SK-N-MC (cell line): ENCODE data around the gene RALGAPA2.

Source experiments
- EZH2 ChIP-seq: fragments of 200-600 bp; sonication (generic); IDR thresholded peaks from one replicate; pipeline ENCODE4 v1.6.1; 2017; ENCODE audit warnings: antibody characterized with exemption
- FOXP2 ChIP-seq: optimal IDR thresholded peaks from 2 replicates; pipeline ENCODE3; 2011; ENCODE audit warnings: mild to moderate bottlenecking, moderate library complexity; ENCODE audit not compliant: insufficient read depth; ENCODE audit errors: extremely low read length, control extremely low read depth
- POLR2AphosphoS5 ChIP-seq: IDR thresholded peaks from 2 replicates; pipeline ENCODE4 v1.6.1; 2012; ENCODE audit warnings: mild to moderate bottlenecking, low read depth, low read length, borderline replicate concordance

DNA sequence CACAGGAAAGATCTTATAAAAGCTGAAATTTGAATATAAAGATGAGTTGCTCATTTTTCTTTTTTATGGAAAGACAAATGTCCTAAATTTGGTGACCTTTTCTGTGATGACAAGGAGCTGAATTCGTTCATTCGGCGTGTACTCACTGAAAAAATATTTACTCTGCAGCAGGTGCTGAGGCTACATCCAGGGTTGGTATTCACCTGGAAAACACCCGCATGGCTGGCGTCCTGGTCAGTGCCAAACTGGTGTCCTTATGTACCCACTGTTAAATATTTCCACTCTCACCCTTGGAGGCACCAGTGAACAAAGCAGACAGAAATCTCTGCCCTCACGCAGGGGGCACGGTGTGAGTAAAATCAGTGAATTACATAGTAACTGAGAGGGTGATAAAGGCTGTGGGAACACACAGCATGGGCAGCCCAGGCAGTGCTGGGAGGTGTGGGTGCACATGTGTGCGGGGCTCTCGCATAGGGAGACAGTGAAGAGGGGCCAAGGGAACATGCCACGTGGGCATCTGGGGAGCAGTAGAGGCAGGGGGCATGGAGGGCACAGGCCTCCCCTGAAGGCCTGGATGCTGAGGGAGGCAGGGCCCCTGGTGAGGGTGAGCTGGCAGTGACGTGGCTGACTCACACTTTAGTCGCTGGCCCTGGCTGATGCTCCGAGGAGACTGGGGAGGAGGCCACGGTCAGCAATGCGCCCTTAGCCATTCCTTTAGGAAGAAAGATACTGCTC lies 254.9 kb downstream of the RALGAPA2 start:
- TF ChIP-seq EZH2 (no peak), POLR2AphosphoS5 (no peak), FOXP2 (no peak)
